Renal pelvis (tissue), 4 donors: Measurements from ENCODE around the gene NXN. TPM values are rescaled to one million over a fixed set of nuclear protein-coding genes. Genes with fewer than 3 reads are reported as not detected.
A peak's percentile ranks its signal among the peaks of the same experiment; 100 is the strongest.
"Not testable (repeated sequence)": the region's sequence is repeated elsewhere in the genome, so short reads cannot be mapped to it uniquely, and the experiment has no call there.

Experiments
- DNase-seq: peaks from one replicate; pipeline ENCODE4 v3.0.0-alpha.2; 2013
- polyA plus RNA-seq, 3 donors: library from polyadenylated mRNA; unstranded; fragments of 120-200 nt; gene quantifications; one replicate each; pipeline ENCODE4 v1.2.1, GENCODE V29; 2013; ENCODE audit not compliant: insufficient read length in 3 of 3

The NXN gene
- polyA plus RNA-seq, 3 donors, result 35.4 to 38.2 (median 37.8) TPM

- DNase-seq, result no peak
These were observed 29.9 kb upstream of the NXN start for GRCh38 chr17:1009229-1010085.

DNA sequence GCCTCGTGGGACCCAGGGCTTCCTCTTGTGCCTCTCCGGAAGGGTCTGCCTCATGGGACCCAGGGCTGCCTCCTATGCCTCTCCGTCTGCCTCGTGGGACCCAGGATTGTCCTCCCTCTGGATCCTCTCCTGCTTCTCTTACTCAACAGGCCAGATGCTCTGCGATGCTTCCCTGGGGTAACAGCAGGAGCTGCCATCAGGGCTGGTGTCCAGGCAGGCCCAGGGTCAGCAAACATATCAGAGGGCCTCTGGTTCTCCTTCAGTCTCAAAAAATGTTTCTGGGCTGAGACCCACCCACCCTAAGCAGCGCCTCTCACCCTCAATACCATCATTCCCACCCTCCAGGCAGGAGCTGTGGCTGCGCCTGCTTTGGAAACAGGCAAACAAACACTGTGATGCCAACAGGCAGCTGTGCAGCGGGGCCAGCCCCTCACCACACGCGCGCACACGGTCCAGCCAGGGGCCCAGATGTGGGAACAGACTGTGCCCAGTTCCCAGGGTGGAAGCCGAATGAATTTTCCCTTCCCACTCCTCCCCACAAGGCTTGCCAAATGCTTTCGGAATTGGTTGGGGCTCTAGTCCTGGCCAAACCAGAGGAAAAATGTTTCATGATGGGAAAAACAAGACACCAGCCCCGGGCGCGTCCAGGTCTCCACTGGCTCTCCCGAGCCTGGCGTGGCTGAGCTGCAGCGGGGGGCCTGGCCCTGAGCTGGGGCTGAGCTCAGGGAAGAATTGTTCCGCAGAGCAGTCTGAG lies 28.6 kb upstream of the NXN start:
- no peak for DNase-seq

DNA sequence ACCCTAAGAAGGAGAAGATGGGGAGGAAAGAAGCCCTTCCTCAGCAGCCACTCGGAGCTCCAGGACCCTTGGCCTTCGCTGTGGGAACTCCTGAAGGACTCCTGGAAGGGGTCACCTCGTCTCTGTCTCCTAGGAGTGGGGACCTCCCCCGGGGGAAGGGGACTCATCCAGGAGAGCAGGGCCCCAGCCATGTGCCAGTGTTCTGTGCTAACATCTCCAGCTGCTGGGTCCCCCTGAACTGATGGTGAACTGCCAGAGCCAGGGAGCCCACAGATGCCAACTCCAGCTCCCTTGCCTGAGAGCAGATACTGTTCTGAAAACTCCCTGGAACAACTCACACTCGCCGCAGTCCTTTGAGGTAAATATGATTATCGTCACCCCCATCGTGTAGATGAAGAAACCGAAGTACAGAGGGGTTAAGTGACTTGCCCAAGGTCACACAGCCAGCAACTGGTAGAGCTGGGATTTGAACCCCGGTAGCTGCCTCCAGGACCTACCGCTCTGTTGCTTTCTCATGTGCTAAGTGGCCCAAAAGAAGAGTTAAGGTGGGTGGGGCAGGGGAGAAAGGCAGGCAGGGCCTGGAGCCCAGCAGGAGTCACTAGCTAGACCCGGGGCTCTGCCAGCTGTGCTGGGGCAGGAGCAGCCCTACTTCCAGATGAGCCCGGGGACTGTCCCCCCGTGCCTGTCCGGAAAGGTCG lies 27.9 kb upstream of the NXN start:
- no peak for DNase-seq

GRCh38 chr17:1006054-1006453 lies 26.5 kb upstream of the NXN start:
- DNase-seq, result no peak

GRCh38 chr17:1005361-1005946 lies 25.9 kb upstream of the NXN start:
- DNase-seq, result no peak

GRCh38 chr17:1004769-1005295 lies 25.3 kb upstream of the NXN start:
- DNase-seq, result no peak

DNA sequence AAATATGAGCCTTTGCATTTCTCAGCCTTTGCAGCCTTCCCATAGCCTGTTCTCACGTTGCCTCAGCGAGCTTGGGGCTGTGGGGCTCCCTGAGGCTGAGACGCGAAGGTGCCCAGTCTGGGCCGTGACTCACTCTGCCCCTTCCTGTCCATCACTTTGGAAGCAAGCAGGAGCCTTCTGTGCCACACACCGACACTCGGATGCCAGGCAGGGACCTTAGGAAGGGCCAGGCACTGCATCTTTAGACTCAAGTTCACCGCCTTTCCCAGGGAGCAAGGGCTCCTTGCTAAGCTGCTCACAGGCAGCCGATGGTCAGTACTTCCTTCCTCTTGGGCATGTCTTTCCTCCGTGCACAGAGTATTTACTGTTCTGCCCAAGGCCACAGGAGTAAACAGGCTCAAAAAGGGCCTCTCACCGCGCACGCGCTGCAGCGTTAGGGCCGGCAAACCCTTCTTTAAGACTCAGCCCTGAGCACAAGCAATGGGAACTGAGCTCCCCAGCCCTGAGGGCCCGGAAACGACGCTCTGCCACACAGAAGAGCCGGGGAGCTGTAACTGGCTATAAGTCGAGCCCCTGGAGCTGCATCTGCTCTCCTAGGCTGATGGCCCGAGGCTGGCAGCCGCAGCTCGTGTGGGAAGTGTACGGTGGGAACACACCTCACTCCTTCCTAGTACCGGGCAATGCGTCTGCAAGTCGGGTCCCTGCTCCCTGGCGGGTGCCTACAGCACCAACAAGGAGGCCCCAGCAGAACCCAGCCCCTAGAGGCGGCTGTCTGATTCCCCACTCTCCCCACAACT lies 24.6 kb upstream of the NXN start:
- no peak for DNase-seq

- no peak for DNase-seq
These were observed 24.0 kb upstream of the NXN start for GRCh38 chr17:1003633-1003971.

- no peak for DNase-seq
These were observed 23.4 kb upstream of the NXN start for GRCh38 chr17:1002771-1003555.

GRCh38 chr17:1002412-1002753 lies 22.8 kb upstream of the NXN start:
- DNase-seq, result no peak

DNA sequence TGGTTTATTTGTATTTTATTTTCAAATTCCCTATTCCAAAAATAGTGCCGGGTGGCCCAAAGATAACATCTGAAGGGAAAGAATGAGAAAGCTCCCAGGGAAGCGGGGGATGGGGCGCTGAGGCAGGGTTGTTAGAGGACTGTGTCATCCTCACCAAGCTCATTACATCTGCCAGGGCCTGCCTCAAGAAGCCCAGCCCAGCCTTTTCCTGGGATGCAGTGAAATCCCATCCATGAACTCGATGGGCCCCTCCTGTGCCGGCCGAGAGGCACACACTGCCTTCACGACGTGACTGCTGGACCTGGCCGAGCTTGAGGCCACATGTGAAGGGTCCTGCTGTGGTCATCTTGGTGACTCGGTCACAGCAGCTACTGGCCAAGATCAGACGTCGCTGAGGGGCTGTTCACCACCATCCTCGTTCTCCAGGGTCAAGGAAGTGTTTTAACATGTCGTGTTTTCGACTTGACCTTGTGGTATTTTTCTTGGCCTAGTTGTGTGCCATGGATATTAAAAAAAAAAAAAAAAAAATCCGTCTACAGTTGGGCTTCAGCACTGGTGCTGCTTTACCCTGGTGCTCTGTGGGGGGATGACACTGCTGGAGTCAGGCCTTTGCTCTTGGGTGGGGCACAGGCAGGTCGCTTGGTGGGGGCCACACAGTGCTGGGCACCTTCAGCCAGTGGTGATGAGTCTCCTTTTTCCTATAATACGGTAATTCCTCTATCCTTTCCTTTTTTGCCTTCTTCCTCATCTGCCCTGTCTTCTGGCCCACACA lies 22.2 kb upstream of the NXN start:
- DNase-seq, result no peak

- no peak for DNase-seq
These were observed 21.3 kb upstream of the NXN start for GRCh38 chr17:1000597-1001461.

DNA sequence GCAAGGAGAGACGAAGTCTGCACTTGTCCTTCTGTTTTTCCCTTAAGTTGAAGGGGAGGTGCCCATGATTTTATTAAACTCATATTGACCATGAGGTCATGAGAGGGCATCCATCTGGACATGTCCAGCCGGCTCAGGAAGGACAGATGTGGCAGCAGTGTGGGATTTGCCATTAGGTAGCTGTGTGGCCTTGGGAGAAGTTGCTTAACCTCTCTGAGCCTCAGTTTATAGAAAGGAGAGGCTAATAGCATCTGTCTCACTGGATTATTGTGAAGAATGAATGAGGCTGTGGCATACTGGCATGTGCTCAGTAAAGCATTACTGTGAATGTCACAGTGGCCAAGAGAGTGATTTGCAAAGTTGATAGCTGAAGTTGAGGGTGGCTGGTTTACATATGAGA lies 18.5 kb upstream of the NXN start:
- no peak for DNase-seq

DNA sequence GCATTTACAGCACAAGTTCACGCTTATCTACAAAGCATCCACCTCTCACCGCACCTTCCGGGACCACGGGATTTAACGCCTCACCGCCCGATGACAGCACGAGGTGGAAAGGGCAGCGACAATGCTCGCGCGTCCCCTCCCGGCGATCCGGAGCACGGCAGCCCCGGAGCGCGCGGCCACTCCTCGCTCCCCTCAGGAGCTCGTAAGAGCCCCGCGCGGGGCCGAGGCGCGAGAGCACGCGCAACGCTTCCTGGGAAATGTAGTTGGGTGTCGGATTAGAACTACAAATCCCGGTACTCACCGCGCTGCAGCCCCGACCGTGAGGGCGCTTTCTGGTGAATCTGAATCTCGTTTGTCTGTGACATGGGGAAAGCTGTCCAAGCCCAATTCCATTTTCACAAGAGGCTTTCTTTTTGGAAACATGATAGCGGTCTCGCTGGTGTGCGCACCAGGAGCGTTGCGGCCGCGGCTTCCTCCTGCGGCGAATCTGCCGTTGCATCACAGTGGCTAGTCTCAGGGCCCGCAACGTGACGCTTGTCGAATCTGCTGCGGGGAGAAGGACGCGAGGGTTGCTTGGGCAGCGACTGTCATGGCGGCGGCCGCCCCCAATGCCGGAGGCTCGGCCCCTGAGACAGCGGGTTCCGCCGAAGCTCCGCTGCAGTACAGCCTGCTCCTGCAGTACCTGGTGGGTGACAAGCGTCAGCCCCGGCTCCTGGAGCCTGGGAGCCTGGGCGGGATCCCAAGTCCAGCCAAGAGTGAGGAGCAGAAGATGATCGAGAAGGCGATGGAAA lies 17.2 kb upstream of the NXN start, which contains the start of gene TIMM22:
Gene TIMM22, plus strand, starts transcription at position 576 of the 791 bp plus-strand sequence. Its CDS starts 14 bp downstream, at position 590.
- peak; percentile 98 for DNase-seq

- not testable (repeated sequence) for DNase-seq
These were observed 15.7 kb upstream of the NXN start for GRCh38 chr17:995324-995723.

DNA sequence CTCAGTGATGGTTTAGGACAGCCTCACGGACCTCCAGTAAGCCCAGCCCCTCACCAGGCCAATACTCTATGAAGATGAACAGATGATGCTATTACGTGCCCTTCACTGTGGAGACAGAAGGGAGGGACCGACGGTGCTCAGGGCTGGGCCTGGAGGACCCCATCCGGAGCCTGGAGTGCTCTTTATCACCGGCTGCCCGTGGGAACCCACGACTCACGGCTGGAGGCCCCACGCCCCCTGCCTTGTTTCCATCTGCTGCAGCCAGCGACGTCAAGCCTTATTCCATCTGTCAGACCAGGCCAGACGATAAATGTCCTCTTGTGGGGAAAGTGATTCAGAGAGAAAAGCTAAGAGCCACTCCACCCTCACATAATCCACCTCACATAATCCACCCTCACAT lies 13.4 kb upstream of the NXN start:
- no peak for DNase-seq

- no peak for DNase-seq
These were observed 9.0 kb upstream of the NXN start for GRCh38 chr17:988561-988960.

GRCh38 chr17:987931-988330 lies 8.4 kb upstream of the NXN start:
- DNase-seq, result no peak
